Right ventricle myocardium superior (tissue), 1 donor: ENCODE results near the gene GTF2B. TPM values are rescaled to one million over a fixed set of nuclear protein-coding genes. Genes with fewer than 3 reads are reported as not detected.
A peak's percentile ranks its signal among the peaks of the same experiment; 100 is the strongest.
"Not testable (repeated sequence)": the region's sequence is repeated elsewhere in the genome, so short reads cannot be mapped to it uniquely, and the experiment has no call there.

Experiments
- ATAC-seq: fragments of 200-7000 bp; cut with Tn5 transposase; one replicate; pipeline ENCODE4 v1.9.1; 2020; ENCODE audit warnings: mild to moderate bottlenecking; ENCODE audit not compliant: poor library complexity
- DNase-seq: peaks from one replicate; pipeline ENCODE4 v3.0.0-alpha.2; 2020
- intact Hi-C: fragments of 100-400 bp; cut with DNase I; formaldehyde crosslinking; loops from one replicate; pipeline ENCODE4 v1.11.2; 2022
- long read RNA-seq: library from polyadenylated mRNA; unstranded; transcript quantifications from one replicate; pipeline ENCODE4 v2.0.0, GENCODE V29; 2021
- total RNA-seq: library from RNA; stranded (reverse); fragmentation: NEBNext Ultra II Directional; extraction: Animal tissue kit (Norgen Biotek cat#: 25700); gene quantifications from one replicate; pipeline ENCODE4 v1.2.1, GENCODE V29; 2021
- donor health status: DM: no; HTN: yes; CAD: no; lungs with severe emphysema.

The GTF2B gene
- 11.1 TPM for total RNA-seq
- long read RNA-seq, transcript GTF2B-201 (7 exons, 1,351 nt): major isoform, 12 of 14 reads
- long read RNA-seq, partial matches to known transcripts: 0 of 14 reads
- long read RNA-seq, other reads (novel, unspliced or antisense): 2 of 14 reads

- ATAC-seq: peak; percentile 97
- DNase-seq: peak; percentile 92
- intact Hi-C loops: no loop called here
Measured at GRCh38 chr1:88891318-88891950, at the start of gene GTF2B. GTF2B (minus strand) TSS chr1:88891567; CDS start chr1:88891499, 68 bp downstream.

- ATAC-seq, intact Hi-C loops, DNase-seq: not testable (repeated sequence)
Measured at GRCh38 chr1:88938528-88938927, 47.2 kb upstream of the GTF2B start.

- DNase-seq (no peak), ATAC-seq (no peak)
- intact Hi-C loops: no loop called here
Measured at GRCh38 chr1:88936760-88937342, 45.5 kb upstream of the GTF2B start.

- intact Hi-C loops: no loop called here
- ATAC-seq (no peak), DNase-seq (no peak)
Measured at GRCh38 chr1:88936223-88936523, 44.8 kb upstream of the GTF2B start.

- DNase-seq (no peak), ATAC-seq (no peak)
- intact Hi-C loops: no loop called here
Measured at GRCh38 chr1:88935522-88936222, 44.3 kb upstream of the GTF2B start.

GRCh38 chr1:88930176-88930575 lies 38.8 kb upstream of the GTF2B start:
- ATAC-seq, DNase-seq: not testable (repeated sequence)

GRCh38 chr1:88923224-88923623 lies 31.9 kb upstream of the GTF2B start:
- no peak for ATAC-seq
- no peak for DNase-seq
- intact Hi-C loops: no loop called here

More at GRCh38 chr1:88930176-88930575, 38.8 kb upstream of the GTF2B start:
- intact Hi-C loops: not testable (repeated sequence)

- DNase-seq (no peak), ATAC-seq (no peak)
- intact Hi-C loops: no loop called here
Measured at GRCh38 chr1:88922214-88922613, 30.8 kb upstream of the GTF2B start.

- ATAC-seq (no peak), DNase-seq (no peak)
- intact Hi-C loops: no loop called here
Measured at GRCh38 chr1:88920845-88921244, 29.5 kb upstream of the GTF2B start.

GRCh38 chr1:88917321-88918025 lies 26.1 kb upstream of the GTF2B start:
- no peak for ATAC-seq
- intact Hi-C loops: no loop called here

GRCh38 chr1:88916883-88917282 lies 25.5 kb upstream of the GTF2B start:
- intact Hi-C loops: no loop called here
- DNase-seq: no peak
- no peak for ATAC-seq

More at GRCh38 chr1:88917321-88918025, 26.1 kb upstream of the GTF2B start:
- DNase-seq: no peak

GRCh38 chr1:88911800-88912199 lies 20.4 kb upstream of the GTF2B start:
- DNase-seq, intact Hi-C loops, ATAC-seq: not testable (repeated sequence)

- intact Hi-C loops: no loop called here
- DNase-seq (no peak), ATAC-seq (no peak)
Measured at GRCh38 chr1:88911161-88911560, 19.8 kb upstream of the GTF2B start.

GRCh38 chr1:88910401-88910800 lies 19.0 kb upstream of the GTF2B start:
- ATAC-seq: no peak
- intact Hi-C loops: no loop called here

GRCh38 chr1:88900883-88901282 lies 9.5 kb upstream of the GTF2B start:
- ATAC-seq: no peak
- intact Hi-C loops: no loop called here
- no peak for DNase-seq

More at GRCh38 chr1:88910401-88910800, 19.0 kb upstream of the GTF2B start:
- DNase-seq: no peak

GRCh38 chr1:88897070-88897730 lies 5.8 kb upstream of the GTF2B start:
- intact Hi-C loops: no loop called here
- DNase-seq: no peak
- ATAC-seq: peak; percentile 68

- ATAC-seq: no peak
- no peak for DNase-seq
- intact Hi-C loops: no loop called here
Measured at GRCh38 chr1:88892357-88892877, 1.1 kb upstream of the GTF2B start.

- intact Hi-C loops: no loop called here
- DNase-seq (no peak), ATAC-seq (peak; percentile 14)
Measured at GRCh38 chr1:88891951-88892340, 579 bp upstream of the GTF2B start.
